ENCODE results near the gene HEPACAM.

The HEPACAM gene

GRCh38 chr11:124898711-124899110 lies 37.1 kb downstream of the HEPACAM start:
- no peak for DNase-seq

GRCh38 chr11:124898263-124898680 lies 37.6 kb downstream of the HEPACAM start:
- DNase-seq = no peak

- DNase-seq = no peak
Measured at GRCh38 chr11:124897674-124898262, 38.1 kb downstream of the HEPACAM start, which contains the start of gene ROBO4. Gene ROBO4, minus strand, starts transcription at chr11:124897865. Its CDS starts 70 bp downstream, at chr11:124897795.

GRCh38 chr11:124896821-124897391 lies 38.9 kb downstream of the HEPACAM start:
- no peak for DNase-seq

- no peak for DNase-seq
Measured at GRCh38 chr11:124896071-124896750, 39.6 kb downstream of the HEPACAM start.

GRCh38 chr11:124895471-124895971 lies 40.3 kb downstream of the HEPACAM start:
- DNase-seq = no peak

GRCh38 chr11:124894606-124895430 lies 41.0 kb downstream of the HEPACAM start:
- DNase-seq = no peak

GRCh38 chr11:124893781-124894401 lies 42.0 kb downstream of the HEPACAM start:
- DNase-seq = no peak

- DNase-seq = no peak
Measured at GRCh38 chr11:124892750-124893454, 42.9 kb downstream of the HEPACAM start.

GRCh38 chr11:124892146-124892545 lies 43.7 kb downstream of the HEPACAM start:
- no peak for DNase-seq

- DNase-seq = no peak
Measured at GRCh38 chr11:124891373-124891861, 44.4 kb downstream of the HEPACAM start.

- no peak for DNase-seq
Measured at GRCh38 chr11:124890683-124891372, 45.0 kb downstream of the HEPACAM start.

GRCh38 chr11:124890151-124890550 lies 45.7 kb downstream of the HEPACAM start:
- no peak for DNase-seq

GRCh38 chr11:124889191-124890091 lies 46.4 kb downstream of the HEPACAM start:
- DNase-seq = no peak

- DNase-seq = no peak
Measured at GRCh38 chr11:124887667-124888013, 48.2 kb downstream of the HEPACAM start.

GRCh38 chr11:124886978-124887666 lies 48.7 kb downstream of the HEPACAM start:
- DNase-seq = no peak

- no peak for DNase-seq
Measured at GRCh38 chr11:124886476-124886875, 49.4 kb downstream of the HEPACAM start.

- no peak for DNase-seq
Measured at GRCh38 chr11:124884869-124885479, 50.9 kb downstream of the HEPACAM start.

- DNase-seq = no peak
Measured at GRCh38 chr11:124884340-124884739, 51.5 kb downstream of the HEPACAM start.
